ENCODE data around the gene GNAS-AS1.

The GNAS-AS1 gene

GRCh38 chr20:58808271-58809046, 42.2 kb downstream of the GNAS-AS1 start:
- no peak for TF ChIP-seq POLR2A (IDR thresholded peaks at IDR 0.05; ENCODE audit: low read depth, low read length)
- TF ChIP-seq PAX5 (IDR thresholded peaks at IDR 0.05; ENCODE audit: insufficient read depth, low read length, severe bottlenecking), result no peak
- no peak for TF ChIP-seq TAF1 (IDR thresholded peaks at IDR 0.05; ENCODE audit: low read depth, low read length)
- no peak for TF ChIP-seq SPI1 (IDR thresholded peaks at IDR 0.05; ENCODE audit: low read depth, low read length)
- TF ChIP-seq POU2F2 (IDR thresholded peaks at IDR 0.05; ENCODE audit: low read depth, low read length), result no peak
- no peak for TF ChIP-seq POLR2AphosphoS5 (IDR thresholded peaks at IDR 0.05; ENCODE audit: low read depth, low read length)
- DNase-seq (ENCODE audit: insufficient read length, low spot score), result no peak
- FAIRE-seq, result no peak

- TF ChIP-seq PAX5 (IDR thresholded peaks at IDR 0.05; ENCODE audit: insufficient read depth, low read length, severe bottlenecking) (no peak), POLR2A (IDR thresholded peaks at IDR 0.05; ENCODE audit: low read depth, low read length) (no peak), POU2F2 (IDR thresholded peaks at IDR 0.05; ENCODE audit: low read depth, low read length) (no peak), TAF1 (IDR thresholded peaks at IDR 0.05; ENCODE audit: low read depth, low read length) (no peak), POLR2AphosphoS5 (IDR thresholded peaks at IDR 0.05; ENCODE audit: low read depth, low read length) (no peak), SPI1 (IDR thresholded peaks at IDR 0.05; ENCODE audit: low read depth, low read length) (no peak)
- FAIRE-seq, result no peak
- DNase-seq (ENCODE audit: insufficient read length, low spot score), result no peak
These were observed 42.9 kb downstream of the GNAS-AS1 start for GRCh38 chr20:58807801-58808200.

GRCh38 chr20:58803533-58803932, 47.2 kb downstream of the GNAS-AS1 start:
- no peak for DNase-seq (ENCODE audit: insufficient read length, low spot score)
- no peak for FAIRE-seq
- no peak for TF ChIP-seq POU2F2 (IDR thresholded peaks at IDR 0.05; ENCODE audit: low read depth, low read length)
- no peak for TF ChIP-seq POLR2AphosphoS5 (IDR thresholded peaks at IDR 0.05; ENCODE audit: low read depth, low read length)
- no peak for TF ChIP-seq PAX5 (IDR thresholded peaks at IDR 0.05; ENCODE audit: insufficient read depth, low read length, severe bottlenecking)
- no peak for TF ChIP-seq POLR2A (IDR thresholded peaks at IDR 0.05; ENCODE audit: low read depth, low read length)
- no peak for TF ChIP-seq TAF1 (IDR thresholded peaks at IDR 0.05; ENCODE audit: low read depth, low read length)
- no peak for TF ChIP-seq SPI1 (IDR thresholded peaks at IDR 0.05; ENCODE audit: low read depth, low read length)

DNA sequence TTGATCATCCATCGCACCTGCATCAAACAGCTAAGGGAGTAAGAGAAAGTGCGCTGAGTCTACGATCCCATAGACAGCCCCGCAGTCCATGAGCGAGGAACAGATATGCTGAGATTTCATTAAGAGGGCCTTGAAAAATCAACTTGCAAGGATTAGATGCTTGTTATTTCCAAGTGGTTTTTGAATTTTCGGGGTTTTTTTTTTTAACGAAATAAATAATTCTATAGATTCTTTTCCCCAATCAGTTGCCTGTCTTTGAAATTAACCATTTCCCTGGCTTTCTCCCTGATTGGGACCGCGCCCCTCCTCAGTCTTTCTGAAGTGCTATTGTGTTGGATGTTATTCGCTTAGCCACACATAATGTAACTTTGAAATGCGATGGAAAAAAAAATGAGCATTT, 48.6 kb downstream of the GNAS-AS1 start:
- no peak for FAIRE-seq
- no peak for TF ChIP-seq POLR2AphosphoS5 (IDR thresholded peaks at IDR 0.05; ENCODE audit: low read depth, low read length)
- TF ChIP-seq POLR2A (IDR thresholded peaks at IDR 0.05; ENCODE audit: low read depth, low read length), result no peak
- no peak for TF ChIP-seq TAF1 (IDR thresholded peaks at IDR 0.05; ENCODE audit: low read depth, low read length)
- TF ChIP-seq SPI1 (IDR thresholded peaks at IDR 0.05; ENCODE audit: low read depth, low read length), result no peak
- no peak for TF ChIP-seq POU2F2 (IDR thresholded peaks at IDR 0.05; ENCODE audit: low read depth, low read length)
- TF ChIP-seq PAX5 (IDR thresholded peaks at IDR 0.05; ENCODE audit: insufficient read depth, low read length, severe bottlenecking), result no peak
- no peak for DNase-seq (ENCODE audit: insufficient read length, low spot score)

- FAIRE-seq (no peak), DNase-seq (ENCODE audit: insufficient read length, low spot score) (no peak)
- no peak for TF ChIP-seq POLR2AphosphoS5 (IDR thresholded peaks at IDR 0.05; ENCODE audit: low read depth, low read length)
- TF ChIP-seq SPI1 (IDR thresholded peaks at IDR 0.05; ENCODE audit: low read depth, low read length), result no peak
- no peak for TF ChIP-seq PAX5 (IDR thresholded peaks at IDR 0.05; ENCODE audit: insufficient read depth, low read length, severe bottlenecking)
- TF ChIP-seq POLR2A (IDR thresholded peaks at IDR 0.05; ENCODE audit: low read depth, low read length), result no peak
- TF ChIP-seq TAF1 (IDR thresholded peaks at IDR 0.05; ENCODE audit: low read depth, low read length), result no peak
- TF ChIP-seq POU2F2 (IDR thresholded peaks at IDR 0.05; ENCODE audit: low read depth, low read length), result no peak
These were observed 50.4 kb downstream of the GNAS-AS1 start for GRCh38 chr20:58800134-58800871.

DNA sequence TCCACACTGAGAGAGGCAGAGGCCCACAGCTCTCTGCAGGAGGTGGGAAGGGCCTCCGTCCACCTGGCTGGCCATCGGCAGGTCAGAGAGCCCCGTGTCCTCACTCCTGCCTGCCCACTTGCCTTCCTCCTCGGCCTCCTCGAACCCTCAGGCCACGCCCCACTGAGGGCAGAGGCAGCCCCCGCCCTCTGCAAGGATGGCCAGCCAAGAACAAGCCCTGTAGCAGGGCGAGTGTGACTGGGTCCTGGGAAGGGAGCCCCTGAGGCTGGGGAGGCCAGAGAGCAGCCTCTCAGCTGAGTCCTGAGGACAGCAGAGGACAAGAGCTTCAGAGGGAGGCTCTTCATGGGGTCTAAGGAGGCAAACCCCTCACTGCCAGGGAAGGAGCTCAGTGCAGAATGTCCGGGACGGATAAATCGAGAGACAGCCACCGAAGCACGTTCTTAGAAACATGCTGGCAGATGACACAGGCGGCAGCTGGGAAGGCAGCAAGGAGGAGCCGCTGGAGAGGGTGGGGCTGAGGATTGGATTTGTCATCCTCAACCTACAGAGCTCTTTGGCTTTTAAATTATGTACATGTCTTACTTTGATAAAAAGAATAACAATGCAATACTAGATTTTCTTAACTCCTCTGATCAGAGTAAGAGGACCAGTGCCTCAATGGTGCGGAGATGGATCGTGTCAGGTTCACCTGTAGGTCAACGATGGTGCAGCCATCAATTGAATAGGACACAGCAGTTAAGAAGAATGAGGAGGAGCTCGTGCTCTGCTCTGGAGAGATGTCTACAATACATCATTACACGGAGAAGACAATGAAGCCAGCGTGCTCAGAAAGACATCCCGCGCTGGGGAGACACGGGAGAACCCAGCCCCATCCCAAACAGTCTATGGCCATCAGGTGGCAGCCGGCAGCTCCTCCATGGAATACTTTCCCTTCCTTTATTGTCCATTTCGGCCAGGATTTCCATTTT, 53.0 kb downstream of the GNAS-AS1 start:
- DNase-seq (ENCODE audit: insufficient read length, low spot score), result no peak
- TF ChIP-seq POLR2A (IDR thresholded peaks at IDR 0.05; ENCODE audit: low read depth, low read length), result no peak
- FAIRE-seq, result no peak

- FAIRE-seq (no peak), DNase-seq (ENCODE audit: insufficient read length, low spot score) (no peak)
- no peak for TF ChIP-seq SPI1 (IDR thresholded peaks at IDR 0.05; ENCODE audit: low read depth, low read length)
- TF ChIP-seq PAX5 (IDR thresholded peaks at IDR 0.05; ENCODE audit: insufficient read depth, low read length, severe bottlenecking), result no peak
- TF ChIP-seq POU2F2 (IDR thresholded peaks at IDR 0.05; ENCODE audit: low read depth, low read length), result no peak
- no peak for TF ChIP-seq TAF1 (IDR thresholded peaks at IDR 0.05; ENCODE audit: low read depth, low read length)
- TF ChIP-seq POLR2AphosphoS5 (IDR thresholded peaks at IDR 0.05; ENCODE audit: low read depth, low read length), result no peak
- TF ChIP-seq POLR2A (IDR thresholded peaks at IDR 0.05; ENCODE audit: low read depth, low read length), result no peak
These were observed 54.8 kb downstream of the GNAS-AS1 start for GRCh38 chr20:58795923-58796245.

GRCh38 chr20:58795181-58795922, 55.4 kb downstream of the GNAS-AS1 start:
- DNase-seq (ENCODE audit: insufficient read length, low spot score) (no peak), FAIRE-seq (no peak)
- TF ChIP-seq SPI1 (IDR thresholded peaks at IDR 0.05; ENCODE audit: low read depth, low read length) (no peak), POLR2A (IDR thresholded peaks at IDR 0.05; ENCODE audit: low read depth, low read length) (no peak), POLR2AphosphoS5 (IDR thresholded peaks at IDR 0.05; ENCODE audit: low read depth, low read length) (no peak), TAF1 (IDR thresholded peaks at IDR 0.05; ENCODE audit: low read depth, low read length) (no peak), PAX5 (IDR thresholded peaks at IDR 0.05; ENCODE audit: insufficient read depth, low read length, severe bottlenecking) (no peak), POU2F2 (IDR thresholded peaks at IDR 0.05; ENCODE audit: low read depth, low read length) (no peak)
